Mononuclear cell (primary cell): ENCODE data around the gene GRM7. TPM values are rescaled to one million over a fixed set of nuclear protein-coding genes. Genes with fewer than 3 reads are reported as not detected.

Experiments used
- H3K27me3 ChIP-seq: 2 replicates; pipeline ENCODE4 v1.6.0; 2011; ENCODE audit warnings: low read length, control low read depth; ENCODE audit not compliant: insufficient read depth
- H3K4me1 ChIP-seq: 2 replicates; pipeline ENCODE4 v1.5.1; 2011; ENCODE audit warnings: mild to moderate bottlenecking, low read length, control low read depth; ENCODE audit not compliant: insufficient read depth
- H3K4me3 ChIP-seq: 2 replicates; pipeline ENCODE4 v1.5.1; 2011; ENCODE audit warnings: mild to moderate bottlenecking, low read length, moderate library complexity
- H3K9me3 ChIP-seq: 2 replicates; pipeline ENCODE4 v1.5.1; 2011; ENCODE audit warnings: low read depth, mild to moderate bottlenecking, control low read depth, low read length
- total RNA-seq: library from RNA; depleted of rRNA; stranded (reverse); fragments of >200 nt; gene quantifications from one replicate; pipeline ENCODE4 v1.2.3, GENCODE V29; 2012

Gene GRM7
- total RNA-seq, 1 donor, result not detected

- no peaks in the 10 kb centered on the region for H3K9me3 ChIP-seq
- no peaks in the 10 kb centered on the region for H3K27me3 ChIP-seq
- H3K4me1 ChIP-seq, result no peaks in the 10 kb centered on the region
- no peak overlapping the region for H3K4me3 ChIP-seq
Observed at GRCh38 chr3:7437231-7437630, 576.3 kb downstream of the GRM7 start.

- Histone ChIP-seq H3K4me1 (no peaks in the 10 kb centered on the region), H3K9me3 (no peaks in the 10 kb centered on the region), H3K4me3 (no peak overlapping the region), H3K27me3 (no peaks in the 10 kb centered on the region)
Observed at GRCh38 chr3:7439101-7439680, 578.3 kb downstream of the GRM7 start.

- Histone ChIP-seq H3K9me3 (no peaks in the 10 kb centered on the region), H3K4me1 (no peaks in the 10 kb centered on the region), H3K4me3 (no peak overlapping the region), H3K27me3 (no peaks in the 10 kb centered on the region)
Observed at GRCh38 chr3:7444886-7445285, 584.0 kb downstream of the GRM7 start.

- no peaks in the 10 kb centered on the region for H3K9me3 ChIP-seq
- no peak overlapping the region for H3K4me3 ChIP-seq
- no peaks in the 10 kb centered on the region for H3K4me1 ChIP-seq
- H3K27me3 ChIP-seq, result no peaks in the 10 kb centered on the region
Observed at GRCh38 chr3:7445331-7445730, 584.4 kb downstream of the GRM7 start.

- Histone ChIP-seq H3K9me3 (no peaks in the 10 kb centered on the region), H3K27me3 (no peaks in the 10 kb centered on the region), H3K4me1 (no peaks in the 10 kb centered on the region), H3K4me3 (no peak overlapping the region)
Observed at GRCh38 chr3:7447197-7447769, 586.4 kb downstream of the GRM7 start.

- no peak overlapping the region for H3K4me3 ChIP-seq
- no peaks in the 10 kb centered on the region for H3K27me3 ChIP-seq
- H3K9me3 ChIP-seq, result no peaks in the 10 kb centered on the region
- H3K4me1 ChIP-seq, result no peaks in the 10 kb centered on the region
Observed at GRCh38 chr3:7456386-7456785, 595.5 kb downstream of the GRM7 start.

GRCh38 chr3:7461202-7461825 lies 600.4 kb downstream of the GRM7 start:
- Histone ChIP-seq H3K4me1 (no peaks in the 10 kb centered on the region), H3K4me3 (no peak overlapping the region), H3K9me3 (no peaks in the 10 kb centered on the region), H3K27me3 (no peaks in the 10 kb centered on the region)

GRCh38 chr3:7469866-7470265 lies 609.0 kb downstream of the GRM7 start:
- Histone ChIP-seq H3K9me3 (no peaks in the 10 kb centered on the region), H3K4me1 (no peaks in the 10 kb centered on the region), H3K27me3 (no peaks in the 10 kb centered on the region), H3K4me3 (no peak overlapping the region)

- Histone ChIP-seq H3K27me3 (no peaks in the 10 kb centered on the region), H3K4me1 (no peaks in the 10 kb centered on the region), H3K4me3 (no peak overlapping the region), H3K9me3 (no peaks in the 10 kb centered on the region)
Observed at GRCh38 chr3:7484636-7485035, 623.7 kb downstream of the GRM7 start.

GRCh38 chr3:7487763-7488162 lies 626.8 kb downstream of the GRM7 start:
- no peak overlapping the region for H3K4me3 ChIP-seq
- no peaks in the 10 kb centered on the region for H3K9me3 ChIP-seq

GRCh38 chr3:7489417-7489816 lies 628.5 kb downstream of the GRM7 start:
- H3K27me3 ChIP-seq, result no peaks in the 10 kb centered on the region
- H3K9me3 ChIP-seq, result no peaks in the 10 kb centered on the region
- no peak overlapping the region for H3K4me3 ChIP-seq
- H3K4me1 ChIP-seq, result no peaks in the 10 kb centered on the region

More at GRCh38 chr3:7487763-7488162, 626.8 kb downstream of the GRM7 start:
- no peaks in the 10 kb centered on the region for H3K27me3 ChIP-seq
- no peaks in the 10 kb centered on the region for H3K4me1 ChIP-seq

- no peaks in the 10 kb centered on the region for H3K27me3 ChIP-seq
- no peaks in the 10 kb centered on the region for H3K4me1 ChIP-seq
- no peak overlapping the region for H3K4me3 ChIP-seq
- no peaks in the 10 kb centered on the region for H3K9me3 ChIP-seq
Observed at GRCh38 chr3:7498715-7499114, 637.8 kb downstream of the GRM7 start.

GRCh38 chr3:7503431-7503830 lies 642.5 kb downstream of the GRM7 start:
- H3K4me3 ChIP-seq, result no peak overlapping the region

GRCh38 chr3:7504886-7505775 lies 644.2 kb downstream of the GRM7 start:
- no peaks in the 10 kb centered on the region for H3K27me3 ChIP-seq
- H3K4me1 ChIP-seq, result no peaks in the 10 kb centered on the region
- H3K4me3 ChIP-seq, result no peak overlapping the region
- no peaks in the 10 kb centered on the region for H3K9me3 ChIP-seq

More at GRCh38 chr3:7503431-7503830, 642.5 kb downstream of the GRM7 start:
- no peaks in the 10 kb centered on the region for H3K9me3 ChIP-seq
- no peaks in the 10 kb centered on the region for H3K4me1 ChIP-seq
- H3K27me3 ChIP-seq, result no peaks in the 10 kb centered on the region

GRCh38 chr3:7506606-7507180 lies 645.8 kb downstream of the GRM7 start:
- Histone ChIP-seq H3K27me3 (no peaks in the 10 kb centered on the region), H3K4me3 (no peak overlapping the region)

More at GRCh38 chr3:7506606-7507180, 645.8 kb downstream of the GRM7 start:
- H3K4me1 ChIP-seq, result no peaks in the 10 kb centered on the region
- H3K9me3 ChIP-seq, result no peaks in the 10 kb centered on the region
